Endothelial cell of umbilical vein (primary cell): ENCODE results near the gene CAMTA1.

Source experiments
- CTCF ChIP-seq, 2 donors: IDR thresholded peaks; 1 replicate in 1 of 2; 2 replicates in 1 of 2; pipeline ENCODE4 v1.5.1; 2011; ENCODE audit warnings: low read length in 2 of 2, mild to moderate bottlenecking in 2 of 2, moderate library complexity in 2 of 2, control low read depth in 1 of 2, inconsistent platforms in 1 of 2, low read depth in 1 of 2; ENCODE audit not compliant: insufficient read depth in 1 of 2; ENCODE audit errors: extremely low read depth in 1 of 2
- EZH2 ChIP-seq: IDR thresholded peaks from 2 replicates; pipeline ENCODE4 v1.6.1; 2012; ENCODE audit warnings: borderline replicate concordance, low read depth, mild to moderate bottlenecking, moderate library complexity, low read length, inconsistent platforms; ENCODE audit not compliant: severe bottlenecking
- GATA2 ChIP-seq: IDR thresholded peaks from 2 replicates; pipeline ENCODE4 v1.7.0; 2011; ENCODE audit warnings: low read depth, mild to moderate bottlenecking, moderate library complexity, mixed read lengths, low read length; ENCODE audit not compliant: insufficient read length, insufficient read depth
- POLR2A ChIP-seq: IDR thresholded peaks from 2 replicates; pipeline ENCODE4 v1.6.1; 2012; ENCODE audit warnings: low read depth, mild to moderate bottlenecking, control low read depth, low read length

DNA sequence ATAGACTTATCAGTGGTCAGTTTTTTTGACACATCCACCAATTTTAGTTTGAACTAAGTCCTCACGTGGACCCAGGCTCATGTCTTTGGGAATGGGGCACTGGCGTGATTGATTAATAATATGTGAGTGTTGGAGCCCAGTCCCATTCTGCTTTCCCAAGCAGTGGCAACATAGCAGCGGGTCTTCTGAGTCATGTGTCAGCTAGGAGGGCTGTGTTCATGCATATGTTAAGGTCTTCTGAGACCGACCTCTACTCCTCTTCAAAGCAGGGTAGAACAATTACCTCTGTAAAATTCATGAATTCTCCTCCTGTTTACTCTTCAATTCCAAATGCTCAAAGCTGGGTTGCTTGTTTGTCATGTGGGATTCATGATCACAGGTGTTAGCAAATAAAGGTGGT lies 291.3 kb downstream of the CAMTA1 start:
- TF ChIP-seq CTCF (IDR thresholded peaks at IDR 0.05; ENCODE audit: extremely low read depth in 1 of 2, insufficient read depth in 1 of 2, low read depth in 1 of 2, low read length in 2 of 2): no peak
- TF ChIP-seq EZH2: no peak
- TF ChIP-seq POLR2A: no peak
- TF ChIP-seq GATA2: no peak
